ENCODE results near the gene CYP26C1. TPM values are rescaled to one million over a fixed set of nuclear protein-coding genes. Genes with fewer than 3 reads are reported as not detected.

The CYP26C1 gene
- 0.06 TPM for total RNA-seq

GRCh38 chr10:93059975-93060886 lies at the start of gene CYP26C1:
CYP26C1 (plus strand) TSS chr10:93060798; CDS start chr10:93061264, 466 bp downstream.
- DNase-seq (ENCODE audit: low spot score): peak; percentile 9

- DNase-seq (ENCODE audit: low spot score): no peak
Measured at GRCh38 chr10:93015722-93016121, 44.9 kb upstream of the CYP26C1 start.

- DNase-seq (ENCODE audit: low spot score): no peak
Measured at GRCh38 chr10:93023013-93023650, 37.5 kb upstream of the CYP26C1 start.

GRCh38 chr10:93026072-93026471 lies 34.5 kb upstream of the CYP26C1 start:
- no peak for DNase-seq (ENCODE audit: low spot score)

GRCh38 chr10:93027508-93027907 lies 33.1 kb upstream of the CYP26C1 start:
- DNase-seq (ENCODE audit: low spot score): no peak

GRCh38 chr10:93028883-93029282 lies 31.7 kb upstream of the CYP26C1 start:
- DNase-seq (ENCODE audit: low spot score): no peak

GRCh38 chr10:93030409-93030808 lies 30.2 kb upstream of the CYP26C1 start:
- DNase-seq (ENCODE audit: low spot score): no peak

GRCh38 chr10:93032105-93032808 lies 28.3 kb upstream of the CYP26C1 start:
- DNase-seq (ENCODE audit: low spot score): no peak

- DNase-seq (ENCODE audit: low spot score): no peak
Measured at GRCh38 chr10:93032809-93033137, 27.8 kb upstream of the CYP26C1 start.

- DNase-seq (ENCODE audit: low spot score): no peak
Measured at GRCh38 chr10:93034426-93034825, 26.2 kb upstream of the CYP26C1 start.

- DNase-seq (ENCODE audit: low spot score): no peak
Measured at GRCh38 chr10:93039110-93039509, 21.5 kb upstream of the CYP26C1 start.

- no peak for DNase-seq (ENCODE audit: low spot score)
Measured at GRCh38 chr10:93039721-93040120, 20.9 kb upstream of the CYP26C1 start.

- DNase-seq (ENCODE audit: low spot score): no peak
Measured at GRCh38 chr10:93054486-93054885, 6.1 kb upstream of the CYP26C1 start.

- no peak for DNase-seq (ENCODE audit: low spot score)
Measured at GRCh38 chr10:93058139-93058538, 2.5 kb upstream of the CYP26C1 start.

GRCh38 chr10:93060887-93061593 lies 442 bp downstream of the CYP26C1 start:
- DNase-seq (ENCODE audit: low spot score): peak; percentile 7

- peak; percentile 9 for DNase-seq (ENCODE audit: low spot score)
Measured at GRCh38 chr10:93061594-93062513, 1.3 kb downstream of the CYP26C1 start.

GRCh38 chr10:93062514-93063143 lies 2.0 kb downstream of the CYP26C1 start:
- peak; percentile 12 for DNase-seq (ENCODE audit: low spot score)

GRCh38 chr10:93063144-93063976 lies 2.8 kb downstream of the CYP26C1 start:
- DNase-seq (ENCODE audit: low spot score): peak; percentile 9

GRCh38 chr10:93063977-93064660 lies 3.5 kb downstream of the CYP26C1 start:
- DNase-seq (ENCODE audit: low spot score): peak; percentile 8
